ENCODE data around the gene SEL1L.

Gene SEL1L

DNA sequence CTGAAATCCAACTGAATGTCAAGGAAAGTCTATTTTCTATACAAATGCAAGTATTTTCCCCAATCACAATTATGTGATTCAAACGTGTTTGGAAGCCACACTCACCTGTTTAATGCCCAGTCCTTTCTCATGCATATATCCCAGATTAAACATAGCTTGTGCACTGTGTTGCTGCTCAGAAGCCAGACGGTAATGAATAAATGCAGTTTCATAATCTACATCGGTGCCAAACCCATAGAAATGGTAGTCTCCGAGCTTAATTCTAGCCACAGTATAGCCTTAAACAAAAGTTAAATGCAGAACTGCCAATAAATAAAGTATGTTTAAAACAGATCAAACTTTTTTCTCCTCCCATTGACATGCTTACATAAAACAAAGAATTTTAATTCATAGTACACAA, 49.5 kb downstream of the SEL1L start:
- H3K4me1 ChIP-seq (ENCODE audit: control insufficient read depth, insufficient read depth, low read length), result no peaks in the 10 kb centered on the region
- no peaks in the 10 kb centered on the region for H3K9me3 ChIP-seq (ENCODE audit: control insufficient read depth, insufficient read depth, low read depth, low read length)
- no peak overlapping the region for H3K4me3 ChIP-seq (ENCODE audit: low read depth, low read length)
- CTCF ChIA-PET, result no interaction called here
- TF ChIP-seq ZNF16 (tag by site-specific recombination; IDR thresholded peaks at IDR 0.05; ENCODE audit: low read depth), result no peak
- TF ChIP-seq ZNF324 (tag by site-specific recombination; IDR thresholded peaks at IDR 0.05), result no peak
- no peak for TF ChIP-seq ZNF24 (tag by site-specific recombination; IDR thresholded peaks at IDR 0.05)
- no peak for TF ChIP-seq ZNF48 (tag by site-specific recombination; IDR thresholded peaks at IDR 0.05)
- TF ChIP-seq, protein P1, sequence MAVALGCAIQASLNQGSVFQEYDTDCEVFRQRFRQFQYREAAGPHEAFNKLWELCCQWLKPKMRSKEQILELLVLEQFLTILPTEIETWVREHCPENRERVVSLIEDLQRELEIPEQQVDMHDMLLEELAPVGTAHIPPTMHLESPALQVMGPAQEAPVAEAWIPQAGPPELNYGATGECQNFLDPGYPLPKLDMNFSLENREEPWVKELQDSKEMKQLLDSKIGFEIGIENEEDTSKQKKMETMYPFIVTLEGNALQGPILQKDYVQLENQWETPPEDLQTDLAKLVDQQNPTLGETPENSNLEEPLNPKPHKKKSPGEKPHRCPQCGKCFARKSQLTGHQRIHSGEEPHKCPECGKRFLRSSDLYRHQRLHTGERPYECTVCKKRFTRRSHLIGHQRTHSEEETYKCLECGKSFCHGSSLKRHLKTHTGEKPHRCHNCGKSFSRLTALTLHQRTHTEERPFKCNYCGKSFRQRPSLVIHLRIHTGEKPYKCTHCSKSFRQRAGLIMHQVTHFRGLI (tag by site-specific recombination; IDR thresholded peaks at IDR 0.05), result no peak
- TF ChIP-seq, protein P2, sequence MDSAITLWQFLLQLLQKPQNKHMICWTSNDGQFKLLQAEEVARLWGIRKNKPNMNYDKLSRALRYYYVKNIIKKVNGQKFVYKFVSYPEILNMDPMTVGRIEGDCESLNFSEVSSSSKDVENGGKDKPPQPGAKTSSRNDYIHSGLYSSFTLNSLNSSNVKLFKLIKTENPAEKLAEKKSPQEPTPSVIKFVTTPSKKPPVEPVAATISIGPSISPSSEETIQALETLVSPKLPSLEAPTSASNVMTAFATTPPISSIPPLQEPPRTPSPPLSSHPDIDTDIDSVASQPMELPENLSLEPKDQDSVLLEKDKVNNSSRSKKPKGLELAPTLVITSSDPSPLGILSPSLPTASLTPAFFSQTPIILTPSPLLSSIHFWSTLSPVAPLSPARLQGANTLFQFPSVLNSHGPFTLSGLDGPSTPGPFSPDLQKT (IDR thresholded peaks at IDR 0.05; ENCODE audit: borderline replicate concordance, low read depth, low read length), result no peak
- no peak for TF ChIP-seq ZNF157 (tag by site-specific recombination; IDR thresholded peaks at IDR 0.05)
- no peak for TF ChIP-seq ZEB2 (tag by site-specific recombination; IDR thresholded peaks at IDR 0.05)
- no peak for TF ChIP-seq ZNF785 (tag by site-specific recombination; IDR thresholded peaks at IDR 0.05)
- TF ChIP-seq ZBTB1 (tag by site-specific recombination; IDR thresholded peaks at IDR 0.05), result no peak
- no peak for TF ChIP-seq ZNF610 (tag by site-specific recombination; IDR thresholded peaks at IDR 0.05; ENCODE audit: borderline replicate concordance)
- no peak for TF ChIP-seq ZNF768 (tag by site-specific recombination; IDR thresholded peaks at IDR 0.05)
- TF ChIP-seq ZNF707 (tag by site-specific recombination; IDR thresholded peaks at IDR 0.05), result no peak
- no peak for TF ChIP-seq MZF1 (tag by site-specific recombination; IDR thresholded peaks at IDR 0.05; ENCODE audit: borderline replicate concordance)
- no peak for TF ChIP-seq ZNF426 (tag by site-specific recombination; IDR thresholded peaks at IDR 0.05)
- TF ChIP-seq RBAK (tag by site-specific recombination; IDR thresholded peaks at IDR 0.05), result no peak
- POLR2A ChIA-PET, result no interaction called here
- H3K27ac ChIP-seq (ENCODE audit: extremely low read depth, low read depth, low read length), result no peak overlapping the region
- H3K36me3 ChIP-seq (ENCODE audit: control insufficient read depth in 2 of 2, insufficient read depth in 1 of 2, low read length in 2 of 2), result peaks cover 42 to 61% of the 10 kb centered on the region in 2 experiments

DNA sequence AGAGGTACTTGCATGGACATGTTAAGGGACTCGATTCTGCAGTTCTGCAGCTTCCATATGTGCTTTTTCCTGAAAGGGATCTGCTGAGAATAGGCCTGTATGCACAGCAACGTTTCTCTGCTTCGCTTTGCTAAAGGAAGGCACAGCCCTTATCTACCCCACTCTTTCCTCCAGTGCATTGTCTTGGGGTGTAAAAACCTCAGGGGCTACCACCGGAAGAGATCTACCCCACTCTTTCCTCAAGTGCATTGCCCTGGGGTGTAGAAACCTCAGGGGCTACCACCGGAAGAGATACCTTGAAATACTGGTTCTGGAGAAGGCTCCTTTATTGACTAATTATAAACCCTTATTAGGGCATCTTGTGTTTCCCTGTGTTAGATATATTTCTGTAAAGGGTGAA, 52.9 kb downstream of the SEL1L start:
- ChIA-PET CTCF (no interaction called here), POLR2A (no interaction called here)
- H3K27ac ChIP-seq (ENCODE audit: extremely low read depth, low read depth, low read length), result no peak overlapping the region
- no peaks in the 10 kb centered on the region for H3K4me1 ChIP-seq (ENCODE audit: control insufficient read depth, insufficient read depth, low read length)
- no peaks in the 10 kb centered on the region for H3K9me3 ChIP-seq (ENCODE audit: control insufficient read depth, insufficient read depth, low read depth, low read length)
- H3K36me3 ChIP-seq (ENCODE audit: control insufficient read depth in 2 of 2, insufficient read depth in 1 of 2, low read length in 2 of 2), result peaks cover 37 to 65% of the 10 kb centered on the region in 2 experiments
- H3K4me3 ChIP-seq (ENCODE audit: low read depth, low read length), result no peak overlapping the region
- TF ChIP-seq ZNF433 (tag by site-specific recombination; IDR thresholded peaks at IDR 0.05; ENCODE audit: low read depth), result no peak
- no peak for TF ChIP-seq ZFHX2 (tag by site-specific recombination; conservative IDR thresholded peaks at IDR 0.05)
- TF ChIP-seq ZNF155 (tag by site-specific recombination; IDR thresholded peaks at IDR 0.05), result no peak
- TF ChIP-seq ZNF561 (tag by site-specific recombination; IDR thresholded peaks at IDR 0.05; ENCODE audit: borderline replicate concordance), result no peak
- TF ChIP-seq, protein P3, sequence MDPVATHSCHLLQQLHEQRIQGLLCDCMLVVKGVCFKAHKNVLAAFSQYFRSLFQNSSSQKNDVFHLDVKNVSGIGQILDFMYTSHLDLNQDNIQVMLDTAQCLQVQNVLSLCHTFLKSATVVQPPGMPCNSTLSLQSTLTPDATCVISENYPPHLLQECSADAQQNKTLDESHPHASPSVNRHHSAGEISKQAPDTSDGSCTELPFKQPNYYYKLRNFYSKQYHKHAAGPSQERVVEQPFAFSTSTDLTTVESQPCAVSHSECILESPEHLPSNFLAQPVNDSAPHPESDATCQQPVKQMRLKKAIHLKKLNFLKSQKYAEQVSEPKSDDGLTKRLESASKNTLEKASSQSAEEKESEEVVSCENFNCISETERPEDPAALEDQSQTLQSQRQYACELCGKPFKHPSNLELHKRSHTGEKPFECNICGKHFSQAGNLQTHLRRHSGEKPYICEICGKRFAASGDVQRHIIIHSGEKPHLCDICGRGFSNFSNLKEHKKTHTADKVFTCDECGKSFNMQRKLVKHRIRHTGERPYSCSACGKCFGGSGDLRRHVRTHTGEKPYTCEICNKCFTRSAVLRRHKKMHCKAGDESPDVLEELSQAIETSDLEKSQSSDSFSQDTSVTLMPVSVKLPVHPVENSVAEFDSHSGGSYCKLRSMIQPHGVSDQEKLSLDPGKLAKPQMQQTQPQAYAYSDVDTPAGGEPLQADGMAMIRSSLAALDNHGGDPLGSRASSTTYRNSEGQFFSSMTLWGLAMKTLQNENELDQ (tag by site-specific recombination; IDR thresholded peaks at IDR 0.05; ENCODE audit: low read depth), result no peak
- TF ChIP-seq, protein P4, sequence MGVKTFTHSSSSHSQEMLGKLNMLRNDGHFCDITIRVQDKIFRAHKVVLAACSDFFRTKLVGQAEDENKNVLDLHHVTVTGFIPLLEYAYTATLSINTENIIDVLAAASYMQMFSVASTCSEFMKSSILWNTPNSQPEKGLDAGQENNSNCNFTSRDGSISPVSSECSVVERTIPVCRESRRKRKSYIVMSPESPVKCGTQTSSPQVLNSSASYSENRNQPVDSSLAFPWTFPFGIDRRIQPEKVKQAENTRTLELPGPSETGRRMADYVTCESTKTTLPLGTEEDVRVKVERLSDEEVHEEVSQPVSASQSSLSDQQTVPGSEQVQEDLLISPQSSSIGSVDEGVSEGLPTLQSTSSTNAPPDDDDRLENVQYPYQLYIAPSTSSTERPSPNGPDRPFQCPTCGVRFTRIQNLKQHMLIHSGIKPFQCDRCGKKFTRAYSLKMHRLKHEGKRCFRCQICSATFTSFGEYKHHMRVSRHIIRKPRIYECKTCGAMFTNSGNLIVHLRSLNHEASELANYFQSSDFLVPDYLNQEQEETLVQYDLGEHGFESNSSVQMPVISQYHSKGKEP (tag by site-specific recombination; IDR thresholded peaks at IDR 0.05), result no peak
- no peak for TF ChIP-seq SETDB1 (IDR thresholded peaks at IDR 0.05; ENCODE audit: insufficient read length, low read length)
- TF ChIP-seq ZNF311 (tag by site-specific recombination; IDR thresholded peaks at IDR 0.05; ENCODE audit: borderline replicate concordance), result no peak
- TF ChIP-seq MEIS1 (CRISPR knock-in tag; IDR thresholded peaks at IDR 0.05; ENCODE audit: borderline replicate concordance), result no peak
- TF ChIP-seq ZNF391 (tag by site-specific recombination; IDR thresholded peaks at IDR 0.05; ENCODE audit: borderline replicate concordance, low read depth), result no peak
- no peak for TF ChIP-seq PRDM1 (tag by site-specific recombination; IDR thresholded peaks at IDR 0.05)
- no peak for TF ChIP-seq ZNF157 (tag by site-specific recombination; IDR thresholded peaks at IDR 0.05)
- TF ChIP-seq, protein P5, sequence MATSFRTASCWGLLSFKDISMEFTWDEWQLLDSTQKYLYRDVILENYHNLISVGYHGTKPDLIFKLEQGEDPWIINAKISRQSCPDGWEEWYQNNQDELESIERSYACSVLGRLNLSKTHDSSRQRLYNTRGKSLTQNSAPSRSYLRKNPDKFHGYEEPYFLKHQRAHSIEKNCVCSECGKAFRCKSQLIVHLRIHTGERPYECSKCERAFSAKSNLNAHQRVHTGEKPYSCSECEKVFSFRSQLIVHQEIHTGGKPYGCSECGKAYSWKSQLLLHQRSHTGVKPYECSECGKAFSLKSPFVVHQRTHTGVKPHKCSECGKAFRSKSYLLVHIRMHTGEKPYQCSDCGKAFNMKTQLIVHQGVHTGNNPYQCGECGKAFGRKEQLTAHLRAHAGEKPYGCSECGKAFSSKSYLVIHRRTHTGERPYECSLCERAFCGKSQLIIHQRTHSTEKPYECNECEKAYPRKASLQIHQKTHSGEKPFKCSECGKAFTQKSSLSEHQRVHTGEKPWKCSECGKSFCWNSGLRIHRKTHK (tag by site-specific recombination; IDR thresholded peaks at IDR 0.05), result no peak
- TF ChIP-seq ZNF24 (tag by site-specific recombination; IDR thresholded peaks at IDR 0.05), result no peak
- TF ChIP-seq ZBTB48 (tag by site-specific recombination; IDR thresholded peaks at IDR 0.05), result no peak
- no peak for TF ChIP-seq ZNF560 (tag by site-specific recombination; IDR thresholded peaks at IDR 0.05; ENCODE audit: borderline replicate concordance)

Data from HEK293 (cell line).